Right lobe of liver (tissue), 6 donors: ENCODE measurements around the gene ANXA3. TPM values are rescaled to one million over a fixed set of nuclear protein-coding genes. Genes with fewer than 3 reads are reported as not detected.

Source experiments
- ATAC-seq, 4 donors: fragments of 200-7000 bp; cut with Tn5 transposase; one replicate each; pipeline ENCODE4 v1.9.1; 2020; ENCODE audit warnings: mild to moderate bottlenecking in 4 of 4, moderate library complexity in 4 of 4
- DNase-seq, 3 donors: peaks; one replicate each; pipeline ENCODE4 v3.0.0-alpha.2; 2020
- H3K27ac ChIP-seq, 3 donors: fragments of 200-600 bp; one replicate each; pipeline ENCODE4 v1.8.0; 2022
- H3K27me3 ChIP-seq, 2 donors: fragments of 200-600 bp; one replicate each; pipeline ENCODE4 v1.8.0; 2022
- H3K36me3 ChIP-seq, 4 donors: fragments of 200-600 bp; sonication (generic) in 1 of 4; one replicate each; pipeline versions ENCODE4 v1.5.1 to v1.8.0; 2017 to 2022; ENCODE audit warnings: control low read depth in 1 of 4
- H3K4me1 ChIP-seq, 4 donors: fragments of 200-600 bp; sonication (generic) in 1 of 4; one replicate each; pipeline versions ENCODE4 v1.5.1 to v1.8.0; 2017 to 2022; ENCODE audit warnings: control low read depth in 1 of 4
- H3K4me3 ChIP-seq, 3 donors: fragments of 200-600 bp; one replicate each; pipeline ENCODE4 v1.8.0; 2022
- H3K9me3 ChIP-seq, 4 donors: fragments of 200-600 bp; sonication (generic) in 1 of 4; one replicate each; pipeline versions ENCODE4 v1.5.1 to v1.8.0; 2017 to 2022; ENCODE audit warnings: control low read depth in 1 of 4
- POLR2A ChIP-seq: fragments of 450-650 bp; IDR thresholded peaks from one replicate; pipeline ENCODE4 v1.6.1; 2017; ENCODE audit warnings: antibody characterized with exemption, mild to moderate bottlenecking
- WGBS: methylation state at CpG from one replicate; pipeline ENCODE4 v1.1.6; 2018; ENCODE audit warnings: low coverage, low lambda C conversion rate; ENCODE audit not compliant: insufficient coverage; ENCODE audit errors: missing lambda C conversion rate; 5-methylcytosine and 5-hydroxymethylcytosine counted together
- intact Hi-C, 2 donors: fragments of 100-400 bp; cut with DNase I; formaldehyde crosslinking; loops; one replicate each; pipeline versions ENCODE4 v1.11.2 to v1.14.1; 2022
- total RNA-seq, 6 experiments: library from RNA; depleted of rRNA in 2 of 6; stranded (reverse); fragments of >200 nt in 2 of 6; fragmentation: NEBNext Ultra II Directional in 3 of 6; extraction: Animal tissue kit (Norgen Biotek cat#: 25700) in 3 of 6; gene quantifications; one replicate each; pipeline versions ENCODE4 v1.1.0 to v1.2.4, GENCODE V29; 2016 to 2023
- TF ChIP-seq, protein P1 (sequence below), 4 donors: fragments of 200-600 bp in 3 of 4; fragments of 450-650 bp in 1 of 4; IDR thresholded peaks; one replicate each; pipeline versions ENCODE4 v1.5.1 to v1.8.0; 2016 to 2022; ENCODE audit warnings: antibody characterized with exemption in 4 of 4, mild to moderate bottlenecking in 2 of 4
- donor health status: DM: no; HTN: yes; CAD: no.
- donor health status: DM: no; HTN: no; CAD: no.
- donor health status: DM: no; HTN: no; CAD: no.
- donor health status: DM: no; HTN: yes; CAD: no.
- donor health status: DM: no; HTN: yes; CAD: no.

ANXA3 gene
- total RNA-seq, 6 experiments from 2014 or later: 0.95 to 3.4 (median 2.0) TPM

DNA sequence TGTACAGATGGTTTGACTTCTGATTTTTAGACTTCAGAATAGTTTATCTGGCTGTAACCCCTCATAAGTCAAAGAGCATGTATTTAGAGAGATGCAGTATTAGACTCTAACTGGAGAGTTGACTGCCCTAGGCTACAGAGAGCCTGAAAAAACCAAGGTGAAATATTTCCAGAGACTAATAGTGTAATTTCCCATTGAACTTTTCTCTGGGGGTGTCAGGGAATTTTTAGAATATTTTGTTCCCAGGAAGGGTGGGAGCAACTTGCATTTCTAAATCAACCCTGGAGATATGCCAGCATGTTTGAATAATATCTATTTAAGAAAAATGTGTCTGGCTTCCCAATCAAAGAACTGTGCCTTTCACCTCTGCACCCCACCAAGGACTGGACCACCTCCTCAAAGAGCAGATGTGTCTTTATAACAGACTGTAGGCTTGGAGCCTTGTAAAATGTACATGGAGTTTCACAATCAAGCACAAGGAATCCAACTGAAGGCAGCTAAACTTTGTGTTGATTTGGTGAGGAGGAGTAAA is 2.0 kb downstream of the ANXA3 start:
- Histone ChIP-seq H3K4me1 (peaks cover 0 to 4% (median 0%) of the 10 kb centered on the region in 4 donors), H3K27ac (no peak overlapping the region), H3K4me3 (no peak overlapping the region), H3K27me3 (peaks cover 0 to 16% of the 10 kb centered on the region in 2 donors), H3K9me3 (no peaks in the 10 kb centered on the region), H3K36me3 (no peaks in the 10 kb centered on the region)
- no peak for TF ChIP-seq POLR2A
- TF ChIP-seq, protein P1, sequence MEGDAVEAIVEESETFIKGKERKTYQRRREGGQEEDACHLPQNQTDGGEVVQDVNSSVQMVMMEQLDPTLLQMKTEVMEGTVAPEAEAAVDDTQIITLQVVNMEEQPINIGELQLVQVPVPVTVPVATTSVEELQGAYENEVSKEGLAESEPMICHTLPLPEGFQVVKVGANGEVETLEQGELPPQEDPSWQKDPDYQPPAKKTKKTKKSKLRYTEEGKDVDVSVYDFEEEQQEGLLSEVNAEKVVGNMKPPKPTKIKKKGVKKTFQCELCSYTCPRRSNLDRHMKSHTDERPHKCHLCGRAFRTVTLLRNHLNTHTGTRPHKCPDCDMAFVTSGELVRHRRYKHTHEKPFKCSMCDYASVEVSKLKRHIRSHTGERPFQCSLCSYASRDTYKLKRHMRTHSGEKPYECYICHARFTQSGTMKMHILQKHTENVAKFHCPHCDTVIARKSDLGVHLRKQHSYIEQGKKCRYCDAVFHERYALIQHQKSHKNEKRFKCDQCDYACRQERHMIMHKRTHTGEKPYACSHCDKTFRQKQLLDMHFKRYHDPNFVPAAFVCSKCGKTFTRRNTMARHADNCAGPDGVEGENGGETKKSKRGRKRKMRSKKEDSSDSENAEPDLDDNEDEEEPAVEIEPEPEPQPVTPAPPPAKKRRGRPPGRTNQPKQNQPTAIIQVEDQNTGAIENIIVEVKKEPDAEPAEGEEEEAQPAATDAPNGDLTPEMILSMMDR (IDR thresholded peaks at IDR 0.05): no peak
- ATAC-seq (no peak), DNase-seq (no peak)
- intact Hi-C loops: no loop called here

DNA sequence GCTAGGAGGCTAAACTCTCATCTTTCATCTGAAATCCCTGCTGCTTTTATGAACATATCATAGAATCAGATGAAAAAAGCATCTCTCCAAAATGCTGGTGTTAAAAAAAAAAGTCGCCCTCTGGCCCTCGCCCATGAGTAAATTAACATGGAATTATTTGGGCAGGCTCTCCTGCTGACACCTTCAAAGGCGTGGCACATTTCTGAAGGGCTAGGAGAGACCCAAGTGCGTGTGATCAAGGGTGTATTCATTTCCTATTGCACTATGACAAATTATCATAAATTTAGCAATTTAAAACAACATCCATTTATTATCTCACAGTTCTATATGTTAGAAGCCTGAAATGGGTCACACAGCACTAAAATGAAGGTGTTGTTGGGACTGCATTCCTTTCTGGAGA is 5.1 kb downstream of the ANXA3 start:
- Histone ChIP-seq H3K9me3 (no peaks in the 10 kb centered on the region), H3K27ac (no peak overlapping the region), H3K4me3 (no peak overlapping the region), H3K27me3 (peaks cover 0 to 4% of the 10 kb centered on the region in 2 donors), H3K4me1 (peaks cover 0 to 3% (median 0%) of the 10 kb centered on the region in 4 donors), H3K36me3 (no peaks in the 10 kb centered on the region)
- TF ChIP-seq, protein P1 (IDR thresholded peaks at IDR 0.05): no peak
- TF ChIP-seq POLR2A: no peak
- intact Hi-C loops: no loop called here
- ATAC-seq: no peak
- DNase-seq: no peak
- 76% methylated on average over 4 of the region's 4 CpGs for WGBS

DNA sequence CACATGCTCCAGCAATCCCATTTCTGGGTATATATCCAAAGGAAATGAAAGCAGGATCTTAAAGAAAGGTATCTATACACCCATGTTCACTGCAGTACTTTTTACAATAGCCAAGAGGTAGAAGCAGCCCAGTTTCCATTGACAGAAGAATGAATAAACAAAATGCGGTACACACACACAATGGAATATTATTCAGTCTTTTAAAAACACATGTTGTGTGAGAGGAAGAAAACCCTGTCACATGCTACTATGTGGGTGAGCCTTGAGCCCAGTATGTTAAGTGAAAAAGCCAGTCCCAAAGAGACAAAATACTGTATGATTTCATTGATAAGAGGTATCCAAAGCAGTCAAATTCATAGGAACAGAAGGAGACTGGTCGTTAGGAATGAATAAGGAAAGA is 6.3 kb downstream of the ANXA3 start:
- H3K27me3 ChIP-seq: no peaks in the 10 kb centered on the region
- TF ChIP-seq, protein P1 (IDR thresholded peaks at IDR 0.05): no peak
- no peak for TF ChIP-seq POLR2A
- no peak for ATAC-seq
- no peaks in the 10 kb centered on the region for H3K36me3 ChIP-seq
- no peak overlapping the region for H3K4me3 ChIP-seq
- DNase-seq: no peak
- no peaks in the 10 kb centered on the region for H3K9me3 ChIP-seq
- intact Hi-C loops: no loop called here
- 42% methylated on average over 2 of the region's 2 CpGs for whole genome bisulfite sequencing
- H3K27ac ChIP-seq: no peak overlapping the region
- H3K4me1 ChIP-seq: peaks cover 0 to 6% (median 0%) of the 10 kb centered on the region in 4 donors

DNA sequence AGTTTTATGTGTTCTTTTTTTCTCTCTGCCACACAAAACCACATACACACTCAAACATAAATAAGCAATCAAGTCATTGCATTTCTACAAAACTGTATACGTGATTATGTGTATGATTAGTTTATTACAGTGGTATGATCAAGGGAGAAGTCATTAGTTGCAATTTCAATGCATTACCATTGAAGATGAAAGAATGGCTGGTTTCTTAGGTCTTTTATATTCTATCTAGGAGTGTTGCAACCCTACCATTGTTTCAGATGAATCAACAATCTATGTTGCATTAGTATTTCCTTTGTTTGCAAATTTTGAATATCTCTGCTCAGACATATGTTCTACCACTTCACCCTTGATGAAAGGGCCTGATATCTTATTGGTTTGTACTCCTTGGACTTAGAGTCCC is 6.8 kb downstream of the ANXA3 start:
- Histone ChIP-seq H3K9me3 (no peaks in the 10 kb centered on the region), H3K4me1 (peaks cover 0 to 6% (median 0%) of the 10 kb centered on the region in 4 donors), H3K27me3 (no peaks in the 10 kb centered on the region), H3K36me3 (no peaks in the 10 kb centered on the region), H3K27ac (no peak overlapping the region), H3K4me3 (no peak overlapping the region)
- WGBS: 68% methylated on average over 1 of the region's 1 CpG
- TF ChIP-seq, protein P1 (IDR thresholded peaks at IDR 0.05): no peak
- TF ChIP-seq POLR2A: no peak
- intact Hi-C loops: no loop called here
- DNase-seq: no peak
- no peak for ATAC-seq
